Stimulated activated CD8-positive, alpha-beta memory T cell treated with anti-CD3 and anti-CD28 coated beads, Interleukin-12 subunit alpha, Interleukin-12 subunit beta, amount 100 ng/mL, for 24 hours (primary cell): ENCODE results near the gene STRIP2.
"Not testable (repeated sequence)": the region's sequence is repeated elsewhere in the genome, so short reads cannot be mapped to it uniquely, and the experiment has no call there.

Experiments used
- DNase-seq: peaks from one replicate; pipeline ENCODE4 v3.0.0-alpha.2; 2020; ENCODE audit errors: extremely low read depth

The STRIP2 gene

GRCh38 chr7:129494041-129494440, 59.8 kb downstream of the STRIP2 start:
- DNase-seq: no peak

- no peak for DNase-seq
These were observed 61.8 kb downstream of the STRIP2 start for GRCh38 chr7:129495987-129496386.

GRCh38 chr7:129496653-129497052, 62.4 kb downstream of the STRIP2 start:
- no peak for DNase-seq

GRCh38 chr7:129497156-129497555, 62.9 kb downstream of the STRIP2 start:
- no peak for DNase-seq

GRCh38 chr7:129498021-129498420, 63.8 kb downstream of the STRIP2 start:
- no peak for DNase-seq

- DNase-seq: no peak
These were observed 65.8 kb downstream of the STRIP2 start for GRCh38 chr7:129499999-129500398.

- peak; percentile 81 for DNase-seq
These were observed 67.8 kb downstream of the STRIP2 start, which contains the start of gene SMKR1 for GRCh38 chr7:129501760-129502707. TSS of gene SMKR1 (plus strand) at chr7:129502531. CDS start at chr7:129502825, 294 bp downstream.

- DNase-seq: no peak
These were observed 68.8 kb downstream of the STRIP2 start for GRCh38 chr7:129502708-129503685.

GRCh38 chr7:129503725-129504124, 69.5 kb downstream of the STRIP2 start:
- no peak for DNase-seq

- no peak for DNase-seq
These were observed 78.0 kb downstream of the STRIP2 start for GRCh38 chr7:129512192-129512591.

GRCh38 chr7:129513546-129513945, 79.3 kb downstream of the STRIP2 start:
- no peak for DNase-seq

GRCh38 chr7:129514683-129515082, 80.5 kb downstream of the STRIP2 start:
- DNase-seq: no peak

- no peak for DNase-seq
These were observed 81.1 kb downstream of the STRIP2 start for GRCh38 chr7:129515381-129515780.

GRCh38 chr7:129517931-129518330, 83.7 kb downstream of the STRIP2 start:
- no peak for DNase-seq

- DNase-seq: no peak
These were observed 85.2 kb downstream of the STRIP2 start for GRCh38 chr7:129519464-129519863.

- no peak for DNase-seq
These were observed 88.1 kb downstream of the STRIP2 start for GRCh38 chr7:129522088-129522970.

GRCh38 chr7:129522971-129523340, 88.7 kb downstream of the STRIP2 start:
- no peak for DNase-seq

GRCh38 chr7:129523924-129524323, 89.7 kb downstream of the STRIP2 start:
- no peak for DNase-seq

GRCh38 chr7:129524405-129524804, 90.2 kb downstream of the STRIP2 start:
- not testable (repeated sequence) for DNase-seq

GRCh38 chr7:129525225-129525862, 91.1 kb downstream of the STRIP2 start:
- no peak for DNase-seq

- no peak for DNase-seq
These were observed 95.4 kb downstream of the STRIP2 start for GRCh38 chr7:129529643-129530042.
